ENCODE data around the gene RC3H1. TPM values are rescaled to one million over a fixed set of nuclear protein-coding genes. Genes with fewer than 3 reads are reported as not detected.
"Not testable (repeated sequence)": the region's sequence is repeated elsewhere in the genome, so short reads cannot be mapped to it uniquely, and the experiment has no call there.

Gene RC3H1
- total RNA-seq, 1 donor from 2014 or later: 41.1 TPM

DNA sequence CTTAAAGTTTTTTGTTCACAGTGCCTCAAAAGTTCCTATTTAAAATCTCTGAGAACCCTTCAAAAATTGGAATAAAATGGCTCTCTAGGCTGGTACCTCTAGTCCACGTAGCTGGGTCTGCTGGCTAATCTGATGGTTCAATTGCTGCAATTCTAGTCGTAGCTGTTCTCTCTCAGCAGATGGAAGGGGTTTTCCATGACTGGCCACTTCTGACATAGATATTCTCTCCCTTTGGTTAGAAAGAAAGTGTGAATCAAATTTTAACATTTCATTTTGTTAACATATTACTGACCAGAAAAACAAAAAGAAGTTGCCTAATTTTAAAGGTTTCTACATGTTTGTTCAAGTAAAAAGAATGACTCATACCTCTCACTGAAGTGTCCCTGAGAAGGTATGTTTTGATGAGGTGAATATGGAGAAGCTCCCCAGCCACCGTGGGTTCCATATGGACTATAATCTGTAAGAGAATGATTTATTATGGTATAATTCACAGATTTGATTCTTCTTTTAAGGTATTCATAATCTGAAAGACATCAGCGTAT, 75.7 kb downstream of the RC3H1 start:
- H3K27ac ChIP-seq: no peak overlapping the region
- intact Hi-C loops (cut with DNase I): no loop called here
- ATAC-seq (no peak), DNase-seq (no peak)
- no peaks in the 10 kb centered on the region for H3K9me3 ChIP-seq
- TF ChIP-seq, protein P1, sequence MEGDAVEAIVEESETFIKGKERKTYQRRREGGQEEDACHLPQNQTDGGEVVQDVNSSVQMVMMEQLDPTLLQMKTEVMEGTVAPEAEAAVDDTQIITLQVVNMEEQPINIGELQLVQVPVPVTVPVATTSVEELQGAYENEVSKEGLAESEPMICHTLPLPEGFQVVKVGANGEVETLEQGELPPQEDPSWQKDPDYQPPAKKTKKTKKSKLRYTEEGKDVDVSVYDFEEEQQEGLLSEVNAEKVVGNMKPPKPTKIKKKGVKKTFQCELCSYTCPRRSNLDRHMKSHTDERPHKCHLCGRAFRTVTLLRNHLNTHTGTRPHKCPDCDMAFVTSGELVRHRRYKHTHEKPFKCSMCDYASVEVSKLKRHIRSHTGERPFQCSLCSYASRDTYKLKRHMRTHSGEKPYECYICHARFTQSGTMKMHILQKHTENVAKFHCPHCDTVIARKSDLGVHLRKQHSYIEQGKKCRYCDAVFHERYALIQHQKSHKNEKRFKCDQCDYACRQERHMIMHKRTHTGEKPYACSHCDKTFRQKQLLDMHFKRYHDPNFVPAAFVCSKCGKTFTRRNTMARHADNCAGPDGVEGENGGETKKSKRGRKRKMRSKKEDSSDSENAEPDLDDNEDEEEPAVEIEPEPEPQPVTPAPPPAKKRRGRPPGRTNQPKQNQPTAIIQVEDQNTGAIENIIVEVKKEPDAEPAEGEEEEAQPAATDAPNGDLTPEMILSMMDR (IDR thresholded peaks at IDR 0.05): no peak
- no peak overlapping the region for H3K4me3 ChIP-seq
- no peaks in the 10 kb centered on the region for H3K27me3 ChIP-seq (ENCODE audit: low read depth)
- no peaks in the 10 kb centered on the region for H3K4me1 ChIP-seq
- peaks cover 100% of the 10 kb centered on the region for H3K36me3 ChIP-seq

DNA sequence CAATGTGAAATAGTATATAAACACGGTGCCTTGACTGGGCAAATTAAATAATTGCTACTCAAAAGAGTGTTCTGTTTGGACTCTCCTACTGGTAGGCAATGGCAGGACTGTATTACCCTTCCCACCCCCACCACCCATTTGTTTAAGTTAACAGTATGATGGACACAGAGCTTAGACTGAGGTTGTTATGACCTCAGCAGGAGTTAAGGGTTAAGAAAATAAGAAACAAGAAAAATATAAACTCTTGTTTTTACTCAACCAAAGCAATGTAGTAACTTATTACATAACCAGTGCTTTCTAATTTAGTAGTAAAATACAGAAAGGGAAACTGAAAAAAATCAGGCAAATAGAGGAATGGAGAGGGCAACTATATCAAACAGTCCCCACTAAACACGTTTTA, 85.1 kb downstream of the RC3H1 start:
- Histone ChIP-seq H3K27me3 (ENCODE audit: low read depth) (no peaks in the 10 kb centered on the region), H3K9me3 (no peaks in the 10 kb centered on the region), H3K27ac (no peak overlapping the region), H3K4me1 (no peaks in the 10 kb centered on the region), H3K36me3 (peaks cover 99% of the 10 kb centered on the region), H3K4me3 (no peak overlapping the region)
- intact Hi-C loops (cut with DNase I): no loop called here
- TF ChIP-seq, protein P1 (IDR thresholded peaks at IDR 0.05): no peak
- ATAC-seq (no peak), DNase-seq (no peak)

DNA sequence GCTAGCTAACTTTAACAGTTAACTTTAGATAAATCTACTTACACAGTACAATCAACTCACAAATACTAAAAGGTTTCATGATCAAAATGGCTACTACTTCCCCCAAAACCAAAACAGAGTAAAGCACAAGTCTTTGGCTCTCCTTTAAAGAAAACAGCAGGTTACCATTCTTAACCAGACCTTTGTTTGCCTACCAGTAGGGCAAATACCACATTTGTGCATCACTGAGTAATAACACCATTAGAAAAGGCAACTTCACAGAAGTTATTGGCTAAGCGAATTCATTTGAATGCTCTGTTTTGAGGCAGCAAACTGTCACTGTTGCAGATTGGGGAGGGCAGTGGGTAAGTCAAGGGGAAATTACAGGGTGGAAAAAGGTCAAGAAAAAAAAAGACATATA, 87.7 kb downstream of the RC3H1 start:
- DNase-seq (no peak), ATAC-seq (no peak)
- H3K4me3 ChIP-seq: no peak overlapping the region
- H3K9me3 ChIP-seq: no peaks in the 10 kb centered on the region
- TF ChIP-seq, protein P1 (IDR thresholded peaks at IDR 0.05): no peak
- H3K36me3 ChIP-seq: peaks cover 79% of the 10 kb centered on the region
- intact Hi-C loops (cut with DNase I): no loop called here
- no peaks in the 10 kb centered on the region for H3K4me1 ChIP-seq
- no peak overlapping the region for H3K27ac ChIP-seq
- H3K27me3 ChIP-seq (ENCODE audit: low read depth): no peaks in the 10 kb centered on the region

GRCh38 chr1:173930541-173930940, 91.6 kb downstream of the RC3H1 start:
- H3K9me3 ChIP-seq; H3K4me3 ChIP-seq; intact Hi-C loops (cut with DNase I); H3K27ac ChIP-seq; H3K27me3 ChIP-seq (ENCODE audit: low read depth); ATAC-seq; DNase-seq; H3K4me1 ChIP-seq: not testable (repeated sequence)
- H3K36me3 ChIP-seq: peaks cover 41% of the 10 kb centered on the region

DNA sequence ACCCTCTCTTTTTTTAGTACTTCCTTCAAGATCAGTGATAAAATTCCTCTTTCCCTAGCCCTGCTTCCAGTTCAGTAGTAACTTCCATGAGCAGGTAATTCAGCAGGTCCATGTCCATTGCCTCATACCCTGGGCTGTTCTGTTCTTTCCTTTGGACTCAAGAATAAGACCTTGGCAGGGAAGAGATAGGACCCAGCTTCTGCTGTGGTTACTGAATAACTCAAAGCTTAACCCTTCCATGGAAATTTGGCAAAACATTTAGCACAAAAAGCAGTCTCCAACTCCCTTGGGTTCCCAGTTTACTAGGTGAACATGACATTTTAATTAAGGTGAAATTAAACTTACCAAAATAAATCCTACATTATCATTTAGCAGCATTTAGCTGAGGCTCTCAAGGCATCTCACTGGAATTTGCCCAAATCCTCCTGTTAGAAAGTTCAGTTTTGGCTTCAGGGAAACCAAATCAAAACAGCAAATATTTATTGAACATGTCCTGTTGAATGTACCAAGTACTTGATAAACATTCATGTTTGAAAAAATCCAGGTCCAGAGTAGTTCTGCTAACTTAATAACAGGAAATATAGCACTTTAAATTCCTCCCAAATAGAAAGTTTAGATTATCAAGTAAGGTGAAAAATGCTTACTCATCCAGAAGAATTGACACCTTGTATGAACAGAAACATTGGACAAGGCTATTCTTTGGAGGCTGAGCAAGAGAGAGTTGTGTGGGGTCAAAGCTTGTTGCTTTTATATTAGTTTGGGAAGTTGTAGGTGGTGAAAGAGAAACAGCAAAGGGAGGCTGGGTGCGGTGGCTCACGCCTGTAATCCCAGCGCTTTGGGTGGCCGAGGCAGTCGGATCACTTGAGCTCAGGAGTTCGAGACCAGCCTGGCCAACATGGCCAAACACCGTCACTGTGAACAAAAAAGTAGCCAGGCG, 96.6 kb downstream of the RC3H1 start:
- ATAC-seq (no peak), DNase-seq (no peak)
- no peak overlapping the region for H3K27ac ChIP-seq
- no peaks in the 10 kb centered on the region for H3K27me3 ChIP-seq (ENCODE audit: low read depth)
- no peaks in the 10 kb centered on the region for H3K4me1 ChIP-seq
- H3K9me3 ChIP-seq: no peaks in the 10 kb centered on the region
- TF ChIP-seq, protein P1 (IDR thresholded peaks at IDR 0.05): no peak
- H3K36me3 ChIP-seq: no peaks in the 10 kb centered on the region
- H3K4me3 ChIP-seq: no peak overlapping the region
- intact Hi-C loops (cut with DNase I): no loop called here

DNA sequence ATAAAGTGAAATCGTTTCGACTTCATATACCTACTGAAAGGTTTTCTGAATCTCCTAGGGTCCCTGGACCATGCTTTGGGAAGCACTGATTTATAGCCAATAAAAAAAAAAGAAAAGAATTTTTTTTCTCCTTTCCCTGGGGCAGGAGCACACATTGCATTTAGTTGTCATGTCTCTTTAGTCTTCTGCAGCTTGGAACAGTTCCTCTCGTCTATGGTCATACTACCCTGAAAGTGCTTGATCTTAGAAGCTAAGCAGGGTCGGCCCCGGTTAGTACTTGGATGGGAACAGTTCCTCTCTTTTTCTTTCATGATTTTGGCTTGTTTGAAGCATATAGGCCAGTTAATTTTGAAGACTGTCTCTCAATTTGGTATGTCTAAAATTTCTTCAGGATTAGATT, 101.3 kb downstream of the RC3H1 start:
- Histone ChIP-seq H3K4me3 (no peak overlapping the region), H3K4me1 (no peaks in the 10 kb centered on the region), H3K36me3 (no peaks in the 10 kb centered on the region), H3K27me3 (ENCODE audit: low read depth) (no peaks in the 10 kb centered on the region), H3K27ac (no peak overlapping the region), H3K9me3 (no peaks in the 10 kb centered on the region)
- DNase-seq (no peak), ATAC-seq (no peak)
- TF ChIP-seq, protein P1 (IDR thresholded peaks at IDR 0.05): no peak
- intact Hi-C loops (cut with DNase I): no loop called here
